HCT116 (cell line): ENCODE results near the gene ZNF423.

Experiments
- CEBPB ChIP-seq: IDR thresholded peaks from 2 replicates; pipeline ENCODE4 v1.6.1; 2012; ENCODE audit warnings: low read depth
- CTCF ChIP-seq, 3 experiments: fragments of 200-600 bp in 1 of 3; sonication (generic) in 1 of 3; IDR thresholded peaks in 2 of 3; conservative IDR thresholded peaks in 1 of 3; 2 replicates each; pipeline ENCODE4 v1.5.1; 2012 to 2017; ENCODE audit warnings: low read depth in 2 of 3, low read length in 2 of 3, antibody characterized with exemption in 1 of 3, borderline replicate concordance in 1 of 3, control low read depth in 1 of 3, mild to moderate bottlenecking in 1 of 3, mixed read lengths in 1 of 3, mixed run types in 1 of 3, moderate library complexity in 1 of 3; ENCODE audit not compliant: insufficient read depth in 1 of 3
- EGR1 ChIP-seq: IDR thresholded peaks from 2 replicates; pipeline ENCODE4 v1.6.1; 2012; ENCODE audit warnings: low read depth
- EZH2 ChIP-seq: fragments of 200-600 bp; sonication (generic); IDR thresholded peaks from 2 replicates; pipeline ENCODE4 v1.6.1; 2017; ENCODE audit warnings: antibody characterized with exemption, mixed run types
- POLR2A ChIP-seq: IDR thresholded peaks from 2 replicates; pipeline ENCODE4 v1.7.0; 2011; ENCODE audit warnings: borderline replicate concordance; ENCODE audit not compliant: insufficient read depth, insufficient read length; ENCODE audit errors: extremely low read depth
- POLR2AphosphoS5 ChIP-seq: IDR thresholded peaks from 2 replicates; pipeline ENCODE4 v1.6.1; 2011; ENCODE audit warnings: mild to moderate bottlenecking, low read depth, low read length, moderate library complexity

GRCh38 chr16:49632086-49632794 is 223.7 kb downstream of the ZNF423 start:
- TF ChIP-seq POLR2AphosphoS5 (no peak), CTCF (IDR thresholded peaks at IDR 0.05 in 2 of 3, conservative IDR thresholded peaks at IDR 0.05 in 1 of 3; ENCODE audit: borderline replicate concordance in 1 of 3, insufficient read depth in 1 of 3, low read depth in 2 of 3, low read length in 2 of 3) (no peak), EZH2 (no peak), CEBPB (no peak), EGR1 (no peak), POLR2A (no peak)
